ENCODE measurements around the gene GCG. TPM values are rescaled to one million over a fixed set of nuclear protein-coding genes. Genes with fewer than 3 reads are reported as not detected.

GCG gene
- total RNA-seq, 4 donors from 2014 or later: not detected

- TF ChIP-seq, protein P1, sequence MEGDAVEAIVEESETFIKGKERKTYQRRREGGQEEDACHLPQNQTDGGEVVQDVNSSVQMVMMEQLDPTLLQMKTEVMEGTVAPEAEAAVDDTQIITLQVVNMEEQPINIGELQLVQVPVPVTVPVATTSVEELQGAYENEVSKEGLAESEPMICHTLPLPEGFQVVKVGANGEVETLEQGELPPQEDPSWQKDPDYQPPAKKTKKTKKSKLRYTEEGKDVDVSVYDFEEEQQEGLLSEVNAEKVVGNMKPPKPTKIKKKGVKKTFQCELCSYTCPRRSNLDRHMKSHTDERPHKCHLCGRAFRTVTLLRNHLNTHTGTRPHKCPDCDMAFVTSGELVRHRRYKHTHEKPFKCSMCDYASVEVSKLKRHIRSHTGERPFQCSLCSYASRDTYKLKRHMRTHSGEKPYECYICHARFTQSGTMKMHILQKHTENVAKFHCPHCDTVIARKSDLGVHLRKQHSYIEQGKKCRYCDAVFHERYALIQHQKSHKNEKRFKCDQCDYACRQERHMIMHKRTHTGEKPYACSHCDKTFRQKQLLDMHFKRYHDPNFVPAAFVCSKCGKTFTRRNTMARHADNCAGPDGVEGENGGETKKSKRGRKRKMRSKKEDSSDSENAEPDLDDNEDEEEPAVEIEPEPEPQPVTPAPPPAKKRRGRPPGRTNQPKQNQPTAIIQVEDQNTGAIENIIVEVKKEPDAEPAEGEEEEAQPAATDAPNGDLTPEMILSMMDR (IDR thresholded peaks at IDR 0.05; ENCODE audit: low read depth): no peak
Measured at GRCh38 chr2:162172802-162173370, 20.8 kb upstream of the GCG start.

DNA sequence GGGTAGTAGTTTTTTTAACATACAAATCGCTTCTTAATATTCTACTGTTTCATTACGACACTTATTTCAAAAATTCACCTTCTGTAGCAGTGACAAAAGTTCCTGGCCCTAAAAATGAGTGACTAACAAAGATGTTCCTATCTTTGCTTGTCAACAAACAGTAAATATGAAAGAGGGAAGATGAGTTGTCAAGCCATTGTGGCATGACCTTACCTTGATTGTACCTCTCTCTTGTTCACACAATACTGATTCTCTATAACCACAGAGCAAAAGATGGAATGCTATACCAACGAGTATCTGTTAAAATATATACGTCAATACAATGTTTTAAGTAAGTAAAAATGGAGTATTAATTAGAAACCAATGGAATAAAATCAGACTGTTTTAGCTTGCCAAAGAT lies 14.7 kb upstream of the GCG start:
- TF ChIP-seq, protein P1 (IDR thresholded peaks at IDR 0.05; ENCODE audit: low read depth): no peak

- TF ChIP-seq, protein P1 (IDR thresholded peaks at IDR 0.05; ENCODE audit: low read depth): no peak
Measured at GRCh38 chr2:162166174-162166573, 14.1 kb upstream of the GCG start.

DNA sequence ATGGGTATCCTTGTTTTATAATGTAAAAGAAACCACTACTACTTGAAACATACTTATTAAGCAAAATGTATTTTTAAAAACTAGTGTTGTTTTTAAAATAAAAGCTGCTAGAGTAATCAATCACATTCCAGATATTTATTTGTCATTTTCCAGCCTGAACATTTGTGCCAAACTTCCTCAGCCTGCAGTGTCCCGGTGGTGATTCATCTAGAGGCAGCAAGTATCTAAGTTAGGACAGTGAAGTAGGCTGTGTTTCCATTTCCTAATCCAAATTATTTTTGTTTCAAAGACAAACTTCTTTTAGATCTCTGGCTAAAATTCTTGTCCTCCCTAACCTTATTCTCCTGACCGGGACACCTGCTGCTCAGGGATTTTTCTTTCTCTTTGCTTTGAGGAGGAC lies 12.8 kb upstream of the GCG start:
- TF ChIP-seq, protein P1 (IDR thresholded peaks at IDR 0.05; ENCODE audit: low read depth): no peak

DNA sequence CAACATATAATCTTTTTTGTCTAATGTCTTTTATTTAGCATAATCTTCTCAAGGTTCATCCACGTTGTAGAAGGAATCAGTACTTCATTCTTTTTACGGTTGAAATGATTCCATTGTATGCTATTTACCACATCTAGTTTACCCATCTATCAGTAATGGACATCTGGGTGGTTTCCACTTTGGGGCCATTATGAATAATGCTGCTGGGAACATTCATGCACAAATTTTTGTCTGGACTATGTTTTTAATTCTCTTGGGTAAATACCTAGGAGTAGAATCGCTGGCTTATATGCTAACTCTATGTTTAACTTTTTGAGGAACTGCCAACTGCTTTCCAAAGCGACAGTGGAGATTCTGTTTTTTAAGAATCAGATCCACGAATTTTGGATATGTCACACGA lies 7.4 kb upstream of the GCG start:
- TF ChIP-seq, protein P1 (IDR thresholded peaks at IDR 0.05; ENCODE audit: low read depth): no peak

DNA sequence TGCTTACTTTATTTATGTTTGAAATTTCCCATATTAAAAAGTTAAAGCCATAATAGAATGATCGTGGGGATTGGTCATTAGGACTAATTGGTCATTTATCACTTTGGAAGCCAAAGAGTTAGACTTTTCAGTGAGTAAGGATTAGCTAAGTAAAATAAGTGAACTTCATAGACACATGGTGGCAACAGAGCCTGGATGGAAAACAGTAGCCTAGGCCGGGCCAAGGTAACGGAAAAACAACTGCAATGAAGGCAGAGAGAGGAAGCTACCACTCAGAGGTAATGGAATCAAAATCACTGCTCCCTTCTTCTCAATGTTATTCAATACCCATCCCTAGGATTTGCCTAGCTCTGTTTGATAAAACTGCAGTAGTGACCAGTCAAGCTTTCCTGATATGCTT lies 4.1 kb upstream of the GCG start:
- TF ChIP-seq, protein P1 (IDR thresholded peaks at IDR 0.05; ENCODE audit: low read depth): no peak

GRCh38 chr2:162155093-162155492 lies 3.0 kb upstream of the GCG start:
- TF ChIP-seq, protein P1 (IDR thresholded peaks at IDR 0.05; ENCODE audit: low read depth): no peak

Measured in subcutaneous adipose tissue (tissue), 4 donors.